Peyer's patch (tissue), 4 donors: ENCODE results near the gene TMEM187. TPM values are rescaled to one million over a fixed set of nuclear protein-coding genes. Genes with fewer than 3 reads are reported as not detected.

ENCODE experiments used
- DNase-seq, 3 donors: peaks; one replicate each; pipeline ENCODE4 v3.0.0-alpha.2; 2017 to 2019
- H3K27ac ChIP-seq, 4 donors: fragments of 200-600 bp; sonication (generic); one replicate each; pipeline ENCODE4 v1.5.1; 2016 to 2019
- H3K27me3 ChIP-seq, 2 donors: fragments of 200-600 bp; sonication (generic); one replicate each; pipeline ENCODE4 v1.5.1; 2019
- H3K36me3 ChIP-seq, 3 donors: fragments of 200-600 bp; sonication (generic); one replicate each; pipeline ENCODE4 v1.5.1; 2016 to 2019
- H3K4me1 ChIP-seq, 4 donors: fragments of 200-600 bp; sonication (generic); one replicate each; pipeline ENCODE4 v1.5.1; 2016 to 2019
- H3K4me3 ChIP-seq, 4 donors: fragments of 200-600 bp; sonication (generic); 1 replicate in 3 of 4; 2 replicates in 1 of 4; pipeline ENCODE4 v1.5.1; 2016 to 2019; ENCODE audit warnings: mild to moderate bottlenecking in 1 of 4
- H3K9me3 ChIP-seq, 4 donors: fragments of 200-600 bp; sonication (generic); one replicate each; pipeline ENCODE4 v1.5.1; 2016 to 2019; ENCODE audit warnings: mild to moderate bottlenecking in 1 of 4
- CTCF ChIP-seq, 6 experiments: fragments of 450-650 bp in 4 of 6; fragments of 200-600 bp in 2 of 6; sonication (generic) in 1 of 6; IDR thresholded peaks; one replicate each; pipeline ENCODE4 v1.5.1; 2017 to 2019; ENCODE audit warnings: antibody characterized with exemption in 6 of 6, mild to moderate bottlenecking in 3 of 6, moderate library complexity in 1 of 6
- POLR2A ChIP-seq, 2 donors: fragments of 450-650 bp; IDR thresholded peaks; one replicate each; pipeline ENCODE4 v1.5.1; 2017; ENCODE audit warnings: antibody characterized with exemption in 2 of 2, mild to moderate bottlenecking in 2 of 2, moderate library complexity in 2 of 2
- total RNA-seq, 4 donors: library from RNA; depleted of rRNA; stranded (reverse); fragments of >200 nt; gene quantifications; one replicate each; pipeline ENCODE4 v1.1.0, GENCODE V29; 2016

The TMEM187 gene
- total RNA-seq, 4 donors from 2014 or later: 10.7 to 32.6 (median 12.8) TPM

- peak overlapping the region in 3 of 4 donors; percentile 70 to 85 (median 79) for H3K4me3 ChIP-seq
- peak overlapping the region; percentile 99 to 100 (median 99) for H3K27ac ChIP-seq
- peaks cover 0 to 6% (median 0%) of the 10 kb centered on the region in 3 donors for H3K36me3 ChIP-seq
Observed at GRCh38 chrX:153968255-153968654, 4.3 kb upstream of the TMEM187 start.

GRCh38 chrX:153968754-153969124, 3.8 kb upstream of the TMEM187 start:
- Histone ChIP-seq H3K9me3 (no peaks in the 10 kb centered on the region), H3K36me3 (peaks cover 0 to 2% (median 0%) of the 10 kb centered on the region in 3 donors), H3K4me1 (peaks cover 0 to 45% (median 15%) of the 10 kb centered on the region in 4 donors), H3K27me3 (no peaks in the 10 kb centered on the region), H3K27ac (peak overlapping the region; percentile 99 to 100 (median 99)), H3K4me3 (peak overlapping the region; percentile 70 to 85 (median 79))
- no peak for TF ChIP-seq CTCF (IDR thresholded peaks at IDR 0.05)
- TF ChIP-seq POLR2A (IDR thresholded peaks at IDR 0.05): no peak
- peak in 2 of 3 donors; percentile 61 to 76 for DNase-seq

More at GRCh38 chrX:153968255-153968654, 4.3 kb upstream of the TMEM187 start:
- Histone ChIP-seq H3K4me1 (peaks cover 0 to 41% (median 15%) of the 10 kb centered on the region in 4 donors), H3K9me3 (no peaks in the 10 kb centered on the region), H3K27me3 (no peaks in the 10 kb centered on the region)
- no peak for TF ChIP-seq CTCF (IDR thresholded peaks at IDR 0.05)
- no peak for TF ChIP-seq POLR2A (IDR thresholded peaks at IDR 0.05)
- no peak for DNase-seq

- Histone ChIP-seq H3K36me3 (no peaks in the 10 kb centered on the region), H3K27ac (peak overlapping the region; percentile 99 to 100 (median 99)), H3K27me3 (no peaks in the 10 kb centered on the region), H3K4me3 (peak overlapping the region; percentile 70 to 85 (median 79)), H3K4me1 (peaks cover 0 to 51% (median 15%) of the 10 kb centered on the region in 4 donors), H3K9me3 (no peaks in the 10 kb centered on the region)
- no peak for TF ChIP-seq CTCF (IDR thresholded peaks at IDR 0.05)
- peak in 1 of 3 donors; percentile 49 for DNase-seq
Observed at GRCh38 chrX:153969125-153969903, 3.2 kb upstream of the TMEM187 start.

- peaks cover 0 to 57% (median 15%) of the 10 kb centered on the region in 4 donors for H3K4me1 ChIP-seq
- no peak for TF ChIP-seq CTCF (IDR thresholded peaks at IDR 0.05)
- H3K9me3 ChIP-seq: no peaks in the 10 kb centered on the region
- no peaks in the 10 kb centered on the region for H3K36me3 ChIP-seq
- H3K27me3 ChIP-seq: no peaks in the 10 kb centered on the region
- H3K4me3 ChIP-seq: peak overlapping the region; percentile 70 to 85 (median 79)
- peak in 1 of 3 donors; percentile 66 for DNase-seq
- H3K27ac ChIP-seq: peak overlapping the region; percentile 99 to 100 (median 99)
Observed at GRCh38 chrX:153969904-153970356, 2.6 kb upstream of the TMEM187 start.

GRCh38 chrX:153970357-153971123, 2.0 kb upstream of the TMEM187 start:
- peak overlapping the region; percentile 70 to 85 (median 79) for H3K4me3 ChIP-seq
- peak overlapping the region; percentile 99 to 100 (median 99) for H3K27ac ChIP-seq
- no peaks in the 10 kb centered on the region for H3K9me3 ChIP-seq
- DNase-seq: no peak
- no peaks in the 10 kb centered on the region for H3K36me3 ChIP-seq
- peaks cover 0 to 58% (median 15%) of the 10 kb centered on the region in 4 donors for H3K4me1 ChIP-seq
- TF ChIP-seq POLR2A (IDR thresholded peaks at IDR 0.05): no peak
- no peak for TF ChIP-seq CTCF (IDR thresholded peaks at IDR 0.05)
- no peaks in the 10 kb centered on the region for H3K27me3 ChIP-seq
